CD8-positive, alpha-beta memory T cell (primary cell): ENCODE measurements around the gene TBC1D22A. TPM values are rescaled to one million over a fixed set of nuclear protein-coding genes. Genes with fewer than 3 reads are reported as not detected.

ENCODE experiments used
- CTCF ChIA-PET: fragments of 350-600 bp; sonication (Branson Sonifier 250); formaldehyde crosslinking; loops from one replicate; lab custom pipeline; 2021; ENCODE audit warnings: antibody characterized with exemption; lab: Charles Lee
- POLR2A ChIA-PET: fragments of 350-600 bp; sonication (Branson Sonifier 250); formaldehyde crosslinking; loops from one replicate; lab custom pipeline; 2021; ENCODE audit warnings: antibody characterized with exemption; lab: Charles Lee
- DNase-seq, 5 donors: peaks; one replicate each; pipeline versions ENCODE4 v3.0.0 to v3.0.0-alpha.2; 2020 to 2022; ENCODE audit warnings: mixed read lengths in 1 of 5
- H3K27ac ChIP-seq: one replicate; pipeline ENCODE4 v1.7.0; 2013; ENCODE audit warnings: low read depth, mild to moderate bottlenecking, low read length, moderate library complexity
- H3K27me3 ChIP-seq: 2 replicates; pipeline ENCODE4 v1.7.0; 2013; ENCODE audit warnings: low read length, mild to moderate bottlenecking; ENCODE audit not compliant: insufficient read depth, poor library complexity, severe bottlenecking
- H3K36me3 ChIP-seq: 2 replicates; pipeline ENCODE4 v1.7.0; 2013; ENCODE audit warnings: mild to moderate bottlenecking, low read length, moderate library complexity; ENCODE audit not compliant: insufficient read depth
- H3K4me1 ChIP-seq: 2 replicates; pipeline ENCODE4 v1.7.0; 2013; ENCODE audit warnings: mild to moderate bottlenecking, low read length, moderate library complexity; ENCODE audit not compliant: insufficient read depth
- H3K4me3 ChIP-seq: 2 replicates; pipeline ENCODE4 v1.7.0; 2013; ENCODE audit warnings: mild to moderate bottlenecking, low read length
- H3K9me3 ChIP-seq: 2 replicates; pipeline ENCODE4 v1.7.0; 2013; ENCODE audit warnings: mild to moderate bottlenecking, low read length
- H3K27ac Mint-ChIP-seq, 8 donors: one replicate each; pipeline ENCODE4 v1.8.0; 2020 to 2021; ENCODE audit warnings: mixed read lengths in 8 of 8, mild to moderate bottlenecking in 6 of 8, inconsistent platforms in 3 of 8, moderate library complexity in 3 of 8
- H3K27me3 Mint-ChIP-seq, 2 donors: one replicate each; pipeline ENCODE4 v1.8.0; 2020 to 2021; ENCODE audit warnings: mixed read lengths in 2 of 2, mild to moderate bottlenecking in 1 of 2, moderate library complexity in 1 of 2
- H3K36me3 Mint-ChIP-seq, 3 donors: one replicate each; pipeline ENCODE4 v1.8.0; 2020 to 2021; ENCODE audit warnings: mixed read lengths in 3 of 3, inconsistent platforms in 1 of 3, mild to moderate bottlenecking in 1 of 3
- H3K4me1 Mint-ChIP-seq, 3 donors: one replicate each; pipeline ENCODE4 v1.8.0; 2020 to 2021; ENCODE audit warnings: mixed read lengths in 3 of 3, inconsistent platforms in 1 of 3, mild to moderate bottlenecking in 1 of 3
- H3K4me3 Mint-ChIP-seq, 7 donors: one replicate each; pipeline ENCODE4 v1.8.0; 2020 to 2021; ENCODE audit warnings: mixed read lengths in 7 of 7, mild to moderate bottlenecking in 6 of 7, moderate library complexity in 4 of 7, inconsistent platforms in 2 of 7
- H3K9me3 Mint-ChIP-seq, 5 donors: one replicate each; pipeline ENCODE4 v1.8.0; 2020 to 2022; ENCODE audit warnings: mixed read lengths in 5 of 5, mild to moderate bottlenecking in 3 of 5, moderate library complexity in 2 of 5, inconsistent platforms in 1 of 5
- polyA plus RNA-seq: library from polyadenylated mRNA; unstranded; fragments of 300-500 nt; fragmentation: Illumina TruSeq; gene quantifications from one replicate; pipeline ENCODE4 v1.2.3, GENCODE V29; 2021
- total RNA-seq, 2 experiments: library from RNA; stranded (reverse); gene quantifications; one replicate each; pipeline ENCODE4 v1.2.3, GENCODE V29; 2021

The TBC1D22A gene
- total and polyA plus RNA-seq, 3 experiments from 2014 or later = 26.6 to 34.8 (median 34.0) TPM

GRCh38 chr22:47130883-47131631 lies 368.6 kb downstream of the TBC1D22A start:
- Mint-ChIP-seq H3K27ac (peak overlapping the region in 1 of 8 donors; percentile 15), H3K9me3 (no peaks in the 10 kb centered on the region)
- POLR2A ChIA-PET = no interaction called here

DNA sequence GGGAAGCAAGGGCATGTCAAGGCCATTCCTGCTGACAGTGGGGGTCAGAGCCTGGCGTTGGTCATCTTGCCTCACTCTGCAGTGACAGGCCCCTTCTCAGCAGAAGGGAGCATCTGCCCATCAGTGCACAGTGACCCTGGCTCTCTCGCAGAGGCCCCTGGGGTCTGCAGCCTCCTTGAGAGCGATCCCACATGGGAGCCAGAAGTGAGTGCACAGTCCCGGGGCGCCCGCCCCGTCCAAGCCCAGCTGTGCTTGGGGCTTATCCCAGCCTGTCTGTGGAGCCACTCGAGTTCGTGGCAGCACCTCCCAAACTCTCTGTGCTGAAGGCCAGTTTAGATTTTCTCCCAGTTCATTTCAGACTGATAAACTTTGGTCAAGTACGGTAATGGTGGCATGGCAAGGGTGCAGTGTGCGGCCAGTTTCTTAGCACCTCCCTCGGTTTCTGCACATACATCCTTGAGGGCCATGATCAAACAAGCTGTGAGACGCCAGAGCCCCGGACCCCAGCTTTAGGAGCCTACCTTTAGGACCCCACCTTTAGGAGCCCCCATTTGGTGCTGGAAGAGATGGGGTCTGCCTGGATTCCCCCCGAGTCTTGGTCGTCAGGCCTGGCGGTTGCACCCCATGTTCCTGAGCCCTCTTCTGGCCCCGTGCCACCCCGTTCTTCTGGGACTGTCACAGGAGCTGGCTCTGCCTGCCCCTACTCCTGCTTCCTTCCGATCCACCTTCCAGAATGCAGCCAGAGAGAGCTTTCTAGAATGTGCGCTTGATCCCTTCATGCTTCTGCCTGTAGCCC lies 369.4 kb downstream of the TBC1D22A start:
- Histone ChIP-seq H3K27ac (no peak overlapping the region), H3K27me3 (no peaks in the 10 kb centered on the region), H3K4me1 (no peaks in the 10 kb centered on the region), H3K4me3 (no peak overlapping the region), H3K36me3 (no peaks in the 10 kb centered on the region), H3K9me3 (no peaks in the 10 kb centered on the region)
- Mint-ChIP-seq H3K4me3 (no peak overlapping the region), H3K27ac (no peak overlapping the region), H3K27me3 (no peaks in the 10 kb centered on the region), H3K4me1 (peaks cover 0 to 6% (median 2%) of the 10 kb centered on the region in 3 donors), H3K9me3 (no peaks in the 10 kb centered on the region), H3K36me3 (peaks cover 0 to 24% (median 2%) of the 10 kb centered on the region in 3 donors)
- ChIA-PET CTCF (no interaction called here), POLR2A (no interaction called here)
- no peak for DNase-seq

More at GRCh38 chr22:47130883-47131631, 368.6 kb downstream of the TBC1D22A start:
- H3K4me3 ChIP-seq = no peak overlapping the region
- H3K27me3 ChIP-seq = no peaks in the 10 kb centered on the region
- DNase-seq = no peak
- no peaks in the 10 kb centered on the region for H3K9me3 ChIP-seq
- Mint-ChIP-seq H3K27me3 (no peaks in the 10 kb centered on the region), H3K36me3 (peaks cover 0 to 24% (median 2%) of the 10 kb centered on the region in 3 donors), H3K4me3 (no peak overlapping the region), H3K4me1 (peaks cover 0 to 9% (median 4%) of the 10 kb centered on the region in 3 donors)
- CTCF ChIA-PET = no interaction called here
- H3K4me1 ChIP-seq = no peaks in the 10 kb centered on the region
- H3K36me3 ChIP-seq = no peaks in the 10 kb centered on the region
- no peak overlapping the region for H3K27ac ChIP-seq

- Histone ChIP-seq H3K36me3 (no peaks in the 10 kb centered on the region), H3K27ac (no peak overlapping the region), H3K4me3 (no peak overlapping the region), H3K9me3 (no peaks in the 10 kb centered on the region), H3K27me3 (no peaks in the 10 kb centered on the region), H3K4me1 (no peaks in the 10 kb centered on the region)
- ChIA-PET POLR2A (no interaction called here), CTCF (no interaction called here)
- Mint-ChIP-seq H3K9me3 (no peaks in the 10 kb centered on the region), H3K4me1 (peaks cover 0 to 5% (median 1%) of the 10 kb centered on the region in 3 donors), H3K36me3 (peaks cover 0 to 28% (median 2%) of the 10 kb centered on the region in 3 donors), H3K27me3 (no peaks in the 10 kb centered on the region), H3K27ac (no peak overlapping the region), H3K4me3 (no peak overlapping the region)
- DNase-seq = no peak
Measured at GRCh38 chr22:47132428-47132825, 370.0 kb downstream of the TBC1D22A start.

- Histone ChIP-seq H3K27me3 (no peaks in the 10 kb centered on the region), H3K36me3 (no peaks in the 10 kb centered on the region), H3K27ac (no peak overlapping the region), H3K4me3 (no peak overlapping the region), H3K9me3 (no peaks in the 10 kb centered on the region), H3K4me1 (no peaks in the 10 kb centered on the region)
- POLR2A ChIA-PET = no interaction called here
- Mint-ChIP-seq H3K9me3 (no peaks in the 10 kb centered on the region), H3K27me3 (no peaks in the 10 kb centered on the region), H3K4me1 (peaks cover 0 to 5% (median 1%) of the 10 kb centered on the region in 3 donors), H3K27ac (no peak overlapping the region), H3K4me3 (no peak overlapping the region), H3K36me3 (peaks cover 0 to 28% (median 2%) of the 10 kb centered on the region in 3 donors)
- no peak for DNase-seq
- CTCF ChIA-PET = no interaction called here
Measured at GRCh38 chr22:47133061-47133969, 370.9 kb downstream of the TBC1D22A start.

DNA sequence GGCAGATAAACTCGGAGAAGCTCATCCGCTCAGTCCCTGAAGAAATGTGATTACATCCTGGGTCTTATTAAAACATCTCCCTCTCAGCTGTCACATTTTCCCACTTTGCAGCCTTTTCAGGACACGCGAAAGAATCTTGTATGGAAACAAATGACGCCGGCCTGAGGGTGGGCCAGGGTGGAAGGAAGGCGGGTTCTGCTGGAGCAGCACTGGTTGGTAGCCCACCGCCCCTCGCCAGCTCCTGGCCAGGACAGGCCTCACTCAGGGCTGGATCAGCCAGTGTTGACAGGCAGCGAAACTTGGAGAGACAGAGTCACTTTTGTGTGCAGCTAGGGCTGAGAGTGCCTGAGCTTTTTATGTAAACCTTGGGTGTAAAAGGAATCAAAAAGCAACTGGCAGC lies 371.8 kb downstream of the TBC1D22A start:
- peaks cover 0 to 23% (median 2%) of the 10 kb centered on the region in 3 donors for H3K36me3 Mint-ChIP-seq
- no peak for DNase-seq

DNA sequence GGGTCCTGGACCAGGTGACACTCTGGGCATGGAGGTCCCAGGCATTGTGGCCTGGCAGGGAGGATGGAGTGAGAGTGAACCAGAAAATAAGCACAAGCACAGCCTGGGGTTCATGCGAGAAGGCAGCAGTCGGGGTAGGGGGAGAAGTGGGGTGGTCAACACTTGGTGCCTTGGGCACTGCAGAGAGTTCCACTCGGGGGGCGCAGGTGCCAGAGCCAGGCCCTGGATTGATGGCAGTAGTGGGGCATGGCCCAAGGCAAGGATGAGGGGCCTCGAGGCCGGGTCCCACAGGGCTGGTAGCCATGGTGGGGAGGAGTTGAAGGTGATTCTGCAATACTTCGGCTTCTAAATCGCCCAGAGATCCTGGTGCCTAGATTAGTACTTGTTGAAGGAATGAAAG lies 372.9 kb downstream of the TBC1D22A start:
- Mint-ChIP-seq H3K27me3 (no peaks in the 10 kb centered on the region), H3K4me1 (peaks cover 0 to 3% (median 0%) of the 10 kb centered on the region in 3 donors), H3K9me3 (no peaks in the 10 kb centered on the region), H3K4me3 (no peak overlapping the region), H3K27ac (peak overlapping the region in 2 of 8 donors; percentile 80 to 91), H3K36me3 (peaks cover 0 to 21% (median 2%) of the 10 kb centered on the region in 3 donors)
- CTCF ChIA-PET = no interaction called here
- Histone ChIP-seq H3K36me3 (no peaks in the 10 kb centered on the region), H3K4me1 (no peaks in the 10 kb centered on the region), H3K4me3 (no peak overlapping the region), H3K27ac (no peak overlapping the region), H3K9me3 (no peaks in the 10 kb centered on the region), H3K27me3 (no peaks in the 10 kb centered on the region)
- DNase-seq = no peak
- POLR2A ChIA-PET = no interaction called here

More for the DNA sequence above, 371.8 kb downstream of the TBC1D22A start:
- H3K27ac ChIP-seq = no peak overlapping the region
- peaks cover 0 to 1% (median 0%) of the 10 kb centered on the region in 3 donors for H3K4me1 Mint-ChIP-seq
- H3K4me3 Mint-ChIP-seq = no peak overlapping the region
- no peaks in the 10 kb centered on the region for H3K27me3 ChIP-seq
- H3K4me1 ChIP-seq = no peaks in the 10 kb centered on the region
- H3K9me3 Mint-ChIP-seq = no peaks in the 10 kb centered on the region
- no peak overlapping the region for H3K4me3 ChIP-seq
- H3K9me3 ChIP-seq = no peaks in the 10 kb centered on the region
- peak overlapping the region in 1 of 8 donors; percentile 23 for H3K27ac Mint-ChIP-seq
- no peaks in the 10 kb centered on the region for H3K27me3 Mint-ChIP-seq
- ChIA-PET POLR2A (no interaction called here), CTCF (no interaction called here)
- no peaks in the 10 kb centered on the region for H3K36me3 ChIP-seq

DNA sequence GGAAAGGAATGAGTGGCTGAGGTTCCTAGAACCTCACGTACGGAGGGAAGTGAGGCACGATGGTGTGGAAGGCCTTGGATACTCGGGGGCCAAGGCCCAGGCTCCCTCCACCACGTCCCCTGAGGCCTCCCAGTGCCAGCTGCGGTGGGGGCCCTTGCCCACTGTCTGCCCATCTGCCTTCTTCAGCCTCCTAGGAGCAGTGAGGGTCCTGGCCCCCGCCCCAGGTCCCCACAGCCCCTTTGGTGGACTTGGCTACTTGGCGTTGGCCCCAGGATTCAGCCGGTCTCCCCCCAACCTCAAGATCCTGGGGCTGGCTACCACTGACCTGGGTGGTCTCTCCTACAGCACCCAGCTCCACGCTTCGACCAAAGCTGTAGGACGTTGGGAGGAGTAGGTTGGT lies 373.6 kb downstream of the TBC1D22A start:
- H3K36me3 Mint-ChIP-seq = peaks cover 0 to 19% (median 2%) of the 10 kb centered on the region in 3 donors
- H3K9me3 ChIP-seq = no peaks in the 10 kb centered on the region
- CTCF ChIA-PET = no interaction called here
- H3K4me1 ChIP-seq = no peaks in the 10 kb centered on the region
- no peak overlapping the region for H3K4me3 Mint-ChIP-seq
- H3K27me3 Mint-ChIP-seq = no peaks in the 10 kb centered on the region
- H3K27ac Mint-ChIP-seq = no peak overlapping the region
- no peak overlapping the region for H3K27ac ChIP-seq
- no peak overlapping the region for H3K4me3 ChIP-seq
- no peak for DNase-seq
- peaks cover 0 to 2% (median 0%) of the 10 kb centered on the region in 3 donors for H3K4me1 Mint-ChIP-seq
- no peaks in the 10 kb centered on the region for H3K36me3 ChIP-seq
- no peaks in the 10 kb centered on the region for H3K9me3 Mint-ChIP-seq
- H3K27me3 ChIP-seq = no peaks in the 10 kb centered on the region
- POLR2A ChIA-PET = no interaction called here
